ENCODE measurements around the gene MSRB2.

The MSRB2 gene

GRCh38 chr10:23114228-23114850 lies 19.0 kb downstream of the MSRB2 start:
- no peak for DNase-seq

- DNase-seq, result no peak
These were observed 21.3 kb downstream of the MSRB2 start for GRCh38 chr10:23116486-23117205.

- DNase-seq, result no peak
These were observed 24.9 kb downstream of the MSRB2 start for GRCh38 chr10:23120001-23120934.

- DNase-seq, result no peak
These were observed 25.8 kb downstream of the MSRB2 start for GRCh38 chr10:23121135-23121534.

- DNase-seq, result no peak
These were observed 41.1 kb downstream of the MSRB2 start for GRCh38 chr10:23136462-23136861.

- no peak for DNase-seq
These were observed 44.3 kb downstream of the MSRB2 start for GRCh38 chr10:23139677-23140076.

- no peak for DNase-seq
These were observed 46.6 kb downstream of the MSRB2 start for GRCh38 chr10:23141995-23142394.

GRCh38 chr10:23146258-23146657 lies 50.9 kb downstream of the MSRB2 start:
- DNase-seq, result no peak

GRCh38 chr10:23147035-23147434 lies 51.7 kb downstream of the MSRB2 start:
- DNase-seq, result no peak

GRCh38 chr10:23148214-23148613 lies 52.8 kb downstream of the MSRB2 start:
- no peak for DNase-seq

- DNase-seq, result no peak
These were observed 54.7 kb downstream of the MSRB2 start for GRCh38 chr10:23150091-23150490.

GRCh38 chr10:23150610-23151009 lies 55.2 kb downstream of the MSRB2 start:
- no peak for DNase-seq

- DNase-seq, result no peak
These were observed 55.7 kb downstream of the MSRB2 start for GRCh38 chr10:23151071-23151470.

GRCh38 chr10:23155169-23155568 lies 59.8 kb downstream of the MSRB2 start:
- DNase-seq, result no peak

- no peak for DNase-seq
These were observed 61.2 kb downstream of the MSRB2 start for GRCh38 chr10:23156447-23157150.

- no peak for DNase-seq
These were observed 61.9 kb downstream of the MSRB2 start for GRCh38 chr10:23157239-23157681.

- DNase-seq, result no peak
These were observed 62.5 kb downstream of the MSRB2 start for GRCh38 chr10:23157691-23158369.

- peak in 1 of 2 donors; percentile 19 for DNase-seq
These were observed 63.0 kb downstream of the MSRB2 start for GRCh38 chr10:23158370-23158769.

- no peak for DNase-seq
These were observed 76.0 kb downstream of the MSRB2 start for GRCh38 chr10:23171232-23171876.
